ENCODE data around the gene PMFBP1. TPM values are rescaled to one million over a fixed set of nuclear protein-coding genes. Genes with fewer than 3 reads are reported as not detected.

Gene PMFBP1
- total RNA-seq, 2 donors from 2014 or later, result 1.6 to 3.4 TPM

GRCh38 chr16:72171236-72171635 lies 719 bp downstream of the PMFBP1 start:
- no peak overlapping the region for H3K4me3 Mint-ChIP-seq
- H3K9me3 ChIP-seq (ENCODE audit: control insufficient read depth, low read length, poor library complexity, severe bottlenecking), result no peaks in the 10 kb centered on the region
- DNase-seq (no peak), ATAC-seq (no peak)
- H3K36me3 Mint-ChIP-seq (ENCODE audit: low read depth), result no peaks in the 10 kb centered on the region
- H3K4me1 Mint-ChIP-seq, result peaks cover 3% of the 10 kb centered on the region
- H3K27me3 Mint-ChIP-seq, result peaks cover 14% of the 10 kb centered on the region
- H3K27ac Mint-ChIP-seq, result no peak overlapping the region

GRCh38 chr16:72169708-72170107 lies 2.2 kb downstream of the PMFBP1 start:
- Mint-ChIP-seq H3K4me3 (no peak overlapping the region), H3K36me3 (ENCODE audit: low read depth) (no peaks in the 10 kb centered on the region), H3K27me3 (peaks cover 18% of the 10 kb centered on the region), H3K27ac (no peak overlapping the region), H3K4me1 (peaks cover 3% of the 10 kb centered on the region)
- H3K9me3 ChIP-seq (ENCODE audit: control insufficient read depth, low read length, poor library complexity, severe bottlenecking), result no peaks in the 10 kb centered on the region
- ATAC-seq (no peak), DNase-seq (no peak)

- Mint-ChIP-seq H3K36me3 (ENCODE audit: low read depth) (no peaks in the 10 kb centered on the region), H3K27ac (no peak overlapping the region), H3K27me3 (peaks cover 25% of the 10 kb centered on the region), H3K4me3 (no peak overlapping the region), H3K4me1 (peaks cover 3% of the 10 kb centered on the region)
- H3K9me3 ChIP-seq (ENCODE audit: control insufficient read depth, low read length, poor library complexity, severe bottlenecking), result no peaks in the 10 kb centered on the region
- no peak for ATAC-seq
- no peak for DNase-seq
Measured at GRCh38 chr16:72168365-72168764, 3.6 kb downstream of the PMFBP1 start.

- Mint-ChIP-seq H3K4me1 (no peaks in the 10 kb centered on the region), H3K36me3 (ENCODE audit: low read depth) (no peaks in the 10 kb centered on the region), H3K27me3 (peaks cover 30% of the 10 kb centered on the region), H3K27ac (no peak overlapping the region), H3K4me3 (no peak overlapping the region)
- DNase-seq (no peak), ATAC-seq (no peak)
- H3K9me3 ChIP-seq (ENCODE audit: control insufficient read depth, low read length, poor library complexity, severe bottlenecking), result no peaks in the 10 kb centered on the region
Measured at GRCh38 chr16:72166954-72167561, 4.9 kb downstream of the PMFBP1 start.

GRCh38 chr16:72166151-72166550 lies 5.8 kb downstream of the PMFBP1 start:
- no peak for DNase-seq
- H3K4me3 Mint-ChIP-seq, result no peak overlapping the region
- H3K27me3 Mint-ChIP-seq, result peaks cover 31% of the 10 kb centered on the region
- no peaks in the 10 kb centered on the region for H3K36me3 Mint-ChIP-seq (ENCODE audit: low read depth)
- no peak overlapping the region for H3K27ac Mint-ChIP-seq
- H3K9me3 ChIP-seq (ENCODE audit: control insufficient read depth, low read length, poor library complexity, severe bottlenecking), result no peaks in the 10 kb centered on the region
- no peak for ATAC-seq
- no peaks in the 10 kb centered on the region for H3K4me1 Mint-ChIP-seq

- H3K36me3 Mint-ChIP-seq (ENCODE audit: low read depth), result no peaks in the 10 kb centered on the region
- no peak for ATAC-seq
- H3K27ac Mint-ChIP-seq, result no peak overlapping the region
- no peak overlapping the region for H3K4me3 Mint-ChIP-seq
- H3K9me3 ChIP-seq (ENCODE audit: control insufficient read depth, low read length, poor library complexity, severe bottlenecking), result no peaks in the 10 kb centered on the region
- H3K4me1 Mint-ChIP-seq, result no peaks in the 10 kb centered on the region
- H3K27me3 Mint-ChIP-seq, result peaks cover 31% of the 10 kb centered on the region
- no peak for DNase-seq
Measured at GRCh38 chr16:72164691-72165090, 7.3 kb downstream of the PMFBP1 start.

GRCh38 chr16:72162105-72162692 lies 9.8 kb downstream of the PMFBP1 start:
- H3K9me3 ChIP-seq (ENCODE audit: control insufficient read depth, low read length, poor library complexity, severe bottlenecking), result no peaks in the 10 kb centered on the region
- no peak for DNase-seq
- H3K4me3 Mint-ChIP-seq, result no peak overlapping the region
- H3K4me1 Mint-ChIP-seq, result no peaks in the 10 kb centered on the region
- H3K27ac Mint-ChIP-seq, result no peak overlapping the region
- no peaks in the 10 kb centered on the region for H3K36me3 Mint-ChIP-seq (ENCODE audit: low read depth)
- peaks cover 29% of the 10 kb centered on the region for H3K27me3 Mint-ChIP-seq
- ATAC-seq, result no peak

GRCh38 chr16:72159801-72160200 lies 12.2 kb downstream of the PMFBP1 start:
- no peak for ATAC-seq
- Mint-ChIP-seq H3K36me3 (ENCODE audit: low read depth) (no peaks in the 10 kb centered on the region), H3K27ac (no peak overlapping the region), H3K4me1 (no peaks in the 10 kb centered on the region), H3K4me3 (no peak overlapping the region), H3K27me3 (peaks cover 25% of the 10 kb centered on the region)
- DNase-seq, result no peak
- H3K9me3 ChIP-seq (ENCODE audit: control insufficient read depth, low read length, poor library complexity, severe bottlenecking), result no peaks in the 10 kb centered on the region

- Mint-ChIP-seq H3K27ac (no peak overlapping the region), H3K4me1 (no peaks in the 10 kb centered on the region), H3K27me3 (peaks cover 21% of the 10 kb centered on the region), H3K36me3 (ENCODE audit: low read depth) (no peaks in the 10 kb centered on the region), H3K4me3 (no peak overlapping the region)
- H3K9me3 ChIP-seq (ENCODE audit: control insufficient read depth, low read length, poor library complexity, severe bottlenecking), result no peaks in the 10 kb centered on the region
- ATAC-seq, result no peak
- no peak for DNase-seq
Measured at GRCh38 chr16:72159386-72159785, 12.6 kb downstream of the PMFBP1 start.

GRCh38 chr16:72149676-72150464 lies 22.1 kb downstream of the PMFBP1 start:
- no peak overlapping the region for H3K4me3 Mint-ChIP-seq
- H3K27me3 Mint-ChIP-seq, result peaks cover 6% of the 10 kb centered on the region
- H3K9me3 ChIP-seq (ENCODE audit: control insufficient read depth, low read length, poor library complexity, severe bottlenecking), result no peaks in the 10 kb centered on the region
- ATAC-seq (no peak), DNase-seq (no peak)
- H3K27ac Mint-ChIP-seq, result peak overlapping the region; percentile 29
- no peaks in the 10 kb centered on the region for H3K36me3 Mint-ChIP-seq (ENCODE audit: low read depth)
- peaks cover 2% of the 10 kb centered on the region for H3K4me1 Mint-ChIP-seq

- DNase-seq (no peak), ATAC-seq (no peak)
- H3K9me3 ChIP-seq (ENCODE audit: control insufficient read depth, low read length, poor library complexity, severe bottlenecking), result no peaks in the 10 kb centered on the region
- H3K4me3 Mint-ChIP-seq, result no peak overlapping the region
- H3K27ac Mint-ChIP-seq, result no peak overlapping the region
- peaks cover 2% of the 10 kb centered on the region for H3K36me3 Mint-ChIP-seq (ENCODE audit: low read depth)
- H3K4me1 Mint-ChIP-seq, result no peaks in the 10 kb centered on the region
- peaks cover 16% of the 10 kb centered on the region for H3K27me3 Mint-ChIP-seq
Measured at GRCh38 chr16:72142476-72142875, 29.5 kb downstream of the PMFBP1 start.

- no peak overlapping the region for H3K4me3 Mint-ChIP-seq
- H3K27me3 Mint-ChIP-seq, result peaks cover 21% of the 10 kb centered on the region
- no peak overlapping the region for H3K27ac Mint-ChIP-seq
- H3K36me3 Mint-ChIP-seq (ENCODE audit: low read depth), result peaks cover 2% of the 10 kb centered on the region
- no peaks in the 10 kb centered on the region for H3K9me3 ChIP-seq (ENCODE audit: control insufficient read depth, low read length, poor library complexity, severe bottlenecking)
- no peak for ATAC-seq
- no peaks in the 10 kb centered on the region for H3K4me1 Mint-ChIP-seq
- no peak for DNase-seq
Measured at GRCh38 chr16:72139908-72140307, 32.0 kb downstream of the PMFBP1 start.

- Mint-ChIP-seq H3K27ac (no peak overlapping the region), H3K4me1 (no peaks in the 10 kb centered on the region), H3K36me3 (ENCODE audit: low read depth) (peaks cover under 1% of the 10 kb centered on the region), H3K4me3 (no peak overlapping the region), H3K27me3 (peaks cover 19% of the 10 kb centered on the region)
- no peaks in the 10 kb centered on the region for H3K9me3 ChIP-seq (ENCODE audit: control insufficient read depth, low read length, poor library complexity, severe bottlenecking)
- ATAC-seq, result no peak
- DNase-seq, result no peak
Measured at GRCh38 chr16:72138064-72138572, 33.8 kb downstream of the PMFBP1 start.

All from T-helper 17 cell (primary cell).